ENCODE results near the gene OBSL1.

GRCh38 chr2:219591091-219591490 lies 19.8 kb upstream of the OBSL1 start:
- TF ChIP-seq CTCF (IDR thresholded peaks at IDR 0.05; ENCODE audit: low read depth, low read length, poor library complexity, severe bottlenecking) (no peak), EZH2phosphoT487 (IDR thresholded peaks at IDR 0.05; ENCODE audit: borderline replicate concordance, low read length) (no peak)
